B cell (primary cell): ENCODE measurements around the gene CCDC38. TPM values are rescaled to one million over a fixed set of nuclear protein-coding genes. Genes with fewer than 3 reads are reported as not detected.

Experiments
- ATAC-seq: fragments of 200-7000 bp; cut with Tn5 transposase; one replicate; pipeline ENCODE4 v1.10.0; 2021; ENCODE audit warnings: low read depth, mild to moderate bottlenecking, moderate number of reproducible peaks, moderate library complexity
- CTCF ChIA-PET: fragments of 350-600 bp; sonication (Branson Sonifier 250); formaldehyde crosslinking; loops from one replicate; lab custom pipeline; 2021; ENCODE audit warnings: antibody characterized with exemption, inconsistent platforms; lab: Charles Lee
- POLR2A ChIA-PET: fragments of 350-600 bp; sonication (Branson Sonifier 250); formaldehyde crosslinking; loops from one replicate; lab custom pipeline; 2021; ENCODE audit warnings: antibody characterized with exemption; lab: Charles Lee
- DNase-seq: peaks from one replicate; pipeline ENCODE4 v3.0.0; 2013
- H2AFZ ChIP-seq: 2 replicates; pipeline ENCODE4 v1.6.1; 2012; ENCODE audit warnings: mild to moderate bottlenecking, low read depth, low read length; ENCODE audit not compliant: insufficient read depth, poor library complexity, severe bottlenecking
- H3K27ac ChIP-seq, 2 donors: 1 replicate in 1 of 2; 2 replicates in 1 of 2; pipeline ENCODE4 v1.5.1; 2012 to 2013; ENCODE audit warnings: low read length in 2 of 2, mild to moderate bottlenecking in 2 of 2, moderate library complexity in 1 of 2
- H3K27me3 ChIP-seq, 4 experiments: fragments of 200-600 bp in 1 of 4; sonication (generic) in 1 of 4; replicated peaks in 1 of 4; 1 replicate in 2 of 4; 2 replicates in 2 of 4; pipeline versions ENCODE4 v1.6.1 to v1.7.0; 2013 to 2016; ENCODE audit warnings: low read length in 3 of 4, mild to moderate bottlenecking in 2 of 4, mixed read lengths in 1 of 4, moderate library complexity in 1 of 4; ENCODE audit not compliant: insufficient read depth in 4 of 4, control insufficient read depth in 3 of 4; ENCODE audit errors: control extremely low read depth in 1 of 4
- H3K36me3 ChIP-seq, 2 experiments: replicated peaks in 1 of 2; 1 replicate in 1 of 2; 2 replicates in 1 of 2; pipeline versions ENCODE4 v1.6.1 to v1.7.1; 2013; ENCODE audit warnings: low read length in 1 of 2; ENCODE audit not compliant: insufficient read depth in 2 of 2, control insufficient read depth in 1 of 2; ENCODE audit errors: control extremely low read depth in 1 of 2, extremely low read depth in 1 of 2
- H3K4me1 ChIP-seq, 2 donors: fragments of 200-600 bp in 1 of 2; sonication (generic) in 1 of 2; 1 replicate in 1 of 2; 2 replicates in 1 of 2; pipeline versions ENCODE4 v1.5.1 to v1.6.1; 2013 to 2017; ENCODE audit warnings: low read length in 2 of 2; ENCODE audit not compliant: control insufficient read depth in 2 of 2, insufficient read depth in 2 of 2
- H3K4me2 ChIP-seq: replicated peaks from 2 replicates; pipeline ENCODE3; 2012; ENCODE audit warnings: mild to moderate bottlenecking, low read depth, low read length; ENCODE audit not compliant: poor library complexity, severe bottlenecking
- H3K4me3 ChIP-seq, 5 experiments: fragments of 200-600 bp in 1 of 5; sonication (generic) in 1 of 5; 1 replicate in 3 of 5; 2 replicates in 2 of 5; pipeline versions ENCODE4 v1.5.1 to v1.7.0; 2011 to 2016; ENCODE audit warnings: low read length in 4 of 5, mild to moderate bottlenecking in 4 of 5, low read depth in 2 of 5, control low read depth in 1 of 5, moderate library complexity in 1 of 5; ENCODE audit not compliant: insufficient read depth in 1 of 5; ENCODE audit errors: control extremely low read depth in 1 of 5, extremely low read depth in 1 of 5
- H3K79me2 ChIP-seq: fragments of 200-600 bp; sonication (generic); one replicate; pipeline ENCODE4 v1.6.0; 2016; ENCODE audit warnings: low read length; ENCODE audit not compliant: control insufficient read depth, insufficient read depth
- H3K9ac ChIP-seq: fragments of 200-600 bp; sonication (generic); 2 replicates; pipeline ENCODE4 v1.6.1; 2017; ENCODE audit warnings: mild to moderate bottlenecking, low read length, moderate library complexity
- H3K9me3 ChIP-seq, 3 donors: one replicate each; pipeline versions ENCODE4 v1.6.1 to v1.7.1; 2013; ENCODE audit warnings: low read length in 2 of 3; ENCODE audit not compliant: control insufficient read depth in 2 of 3, insufficient read depth in 1 of 3; ENCODE audit errors: control extremely low read depth in 1 of 3
- H4K20me1 ChIP-seq: 2 replicates; pipeline ENCODE4 v1.6.0; 2012; ENCODE audit warnings: mild to moderate bottlenecking, low read length; ENCODE audit not compliant: insufficient read depth, control insufficient read depth, poor library complexity, severe bottlenecking
- H3K27ac Mint-ChIP-seq: one replicate; pipeline ENCODE4 v1.8.0; 2021; ENCODE audit warnings: mixed read lengths
- H3K27me3 Mint-ChIP-seq: one replicate; pipeline ENCODE4 v1.8.0; 2021; ENCODE audit warnings: mixed read lengths
- H3K4me1 Mint-ChIP-seq: one replicate; pipeline ENCODE4 v1.8.0; 2021; ENCODE audit warnings: mixed read lengths
- H3K4me3 Mint-ChIP-seq: one replicate; pipeline ENCODE4 v1.8.0; 2021; ENCODE audit warnings: mixed read lengths
- H3K9me3 Mint-ChIP-seq: one replicate; pipeline ENCODE4 v1.8.0; 2022; ENCODE audit warnings: mixed read lengths; ENCODE audit not compliant: insufficient read depth
- EZH2 ChIP-seq: IDR thresholded peaks from 2 replicates; pipeline ENCODE4 v1.6.1; 2012; ENCODE audit warnings: borderline replicate concordance, low read depth, mild to moderate bottlenecking, moderate library complexity, low read length; ENCODE audit not compliant: insufficient read depth, poor library complexity, severe bottlenecking
- WGBS: methylation state at CpG from one replicate; pipeline ENCODE4 v1.1.5; 2013; ENCODE audit warnings: missing lambda C conversion rate; ENCODE audit not compliant: insufficient coverage; 5-methylcytosine and 5-hydroxymethylcytosine counted together
- intact Hi-C: fragments of 100-400 bp; cut with micrococcal nuclease; formaldehyde crosslinking; loops from one replicate; pipeline ENCODE4 v1.10.0; 2022
- polyA plus RNA-seq: library from polyadenylated mRNA; depleted of rRNA; stranded (reverse); fragments of >200 nt; gene quantifications from 2 replicates; pipeline ENCODE4 v1.2.3, GENCODE V29; 2012
- total RNA-seq, 2 donors: library from RNA; stranded (reverse); fragments of 120-200 nt in 1 of 2; gene quantifications; 1 replicate in 1 of 2; 2 replicates in 1 of 2; pipeline versions ENCODE4 v1.2.3 to v1.2.4, GENCODE V29; 2013 to 2022
- TF ChIP-seq, protein P1 (sequence below): fragments of 200-600 bp; IDR thresholded peaks from one replicate; pipeline ENCODE4 v1.8.0; 2022; ENCODE audit warnings: antibody characterized with exemption, mild to moderate bottlenecking

Gene CCDC38
- total and polyA plus RNA-seq, 2 donors (not counting 1 experiment from before 2014, with no cell fraction given): 1.3 TPM; not detected in 1

DNA sequence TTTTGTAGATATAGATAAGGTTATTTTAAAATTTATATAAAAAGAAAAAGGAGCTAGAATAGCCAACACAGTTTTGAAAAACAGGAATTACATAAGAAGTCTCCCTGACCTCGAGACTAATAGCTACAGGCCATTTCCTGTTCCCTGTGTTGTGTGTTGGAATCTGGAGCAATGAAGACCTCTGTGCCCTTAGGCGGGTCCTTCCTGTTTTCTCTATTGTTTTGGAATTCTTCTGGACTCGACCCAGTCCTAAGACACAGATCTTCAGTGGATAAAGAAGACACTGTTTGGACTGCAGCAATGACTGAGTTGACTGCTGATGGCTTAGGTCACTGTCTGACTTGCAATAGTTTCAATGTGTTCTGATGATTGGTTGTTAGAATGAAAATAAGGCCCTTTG, 57.4 kb downstream of the CCDC38 start:
- Histone ChIP-seq H3K4me3 (no peak overlapping the region), H3K36me3 (no peaks in the 10 kb centered on the region), H3K79me2 (no peaks in the 10 kb centered on the region), H3K4me1 (no peaks in the 10 kb centered on the region), H4K20me1 (no peaks in the 10 kb centered on the region), H3K9ac (no peak overlapping the region), H3K27ac (no peak overlapping the region), H3K9me3 (peaks cover 0 to 4% (median 2%) of the 10 kb centered on the region in 3 donors), H3K4me2 (no peak overlapping the region), H2AFZ (no peak overlapping the region), H3K27me3 (peaks cover 0 to 3% (median 0%) of the 10 kb centered on the region in 4 experiments)
- ATAC-seq (no peak), DNase-seq (no peak)
- TF ChIP-seq EZH2: no peak
- TF ChIP-seq, protein P1, sequence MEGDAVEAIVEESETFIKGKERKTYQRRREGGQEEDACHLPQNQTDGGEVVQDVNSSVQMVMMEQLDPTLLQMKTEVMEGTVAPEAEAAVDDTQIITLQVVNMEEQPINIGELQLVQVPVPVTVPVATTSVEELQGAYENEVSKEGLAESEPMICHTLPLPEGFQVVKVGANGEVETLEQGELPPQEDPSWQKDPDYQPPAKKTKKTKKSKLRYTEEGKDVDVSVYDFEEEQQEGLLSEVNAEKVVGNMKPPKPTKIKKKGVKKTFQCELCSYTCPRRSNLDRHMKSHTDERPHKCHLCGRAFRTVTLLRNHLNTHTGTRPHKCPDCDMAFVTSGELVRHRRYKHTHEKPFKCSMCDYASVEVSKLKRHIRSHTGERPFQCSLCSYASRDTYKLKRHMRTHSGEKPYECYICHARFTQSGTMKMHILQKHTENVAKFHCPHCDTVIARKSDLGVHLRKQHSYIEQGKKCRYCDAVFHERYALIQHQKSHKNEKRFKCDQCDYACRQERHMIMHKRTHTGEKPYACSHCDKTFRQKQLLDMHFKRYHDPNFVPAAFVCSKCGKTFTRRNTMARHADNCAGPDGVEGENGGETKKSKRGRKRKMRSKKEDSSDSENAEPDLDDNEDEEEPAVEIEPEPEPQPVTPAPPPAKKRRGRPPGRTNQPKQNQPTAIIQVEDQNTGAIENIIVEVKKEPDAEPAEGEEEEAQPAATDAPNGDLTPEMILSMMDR: no peak
- ChIA-PET POLR2A (no interaction called here), CTCF (no interaction called here)
- Mint-ChIP-seq H3K4me1 (no peaks in the 10 kb centered on the region), H3K27me3 (no peaks in the 10 kb centered on the region), H3K9me3 (no peaks in the 10 kb centered on the region), H3K4me3 (no peak overlapping the region), H3K27ac (no peak overlapping the region)
- WGBS: 88% methylated on average over 2 of the region's 3 CpGs
- intact Hi-C loops: no loop called here

DNA sequence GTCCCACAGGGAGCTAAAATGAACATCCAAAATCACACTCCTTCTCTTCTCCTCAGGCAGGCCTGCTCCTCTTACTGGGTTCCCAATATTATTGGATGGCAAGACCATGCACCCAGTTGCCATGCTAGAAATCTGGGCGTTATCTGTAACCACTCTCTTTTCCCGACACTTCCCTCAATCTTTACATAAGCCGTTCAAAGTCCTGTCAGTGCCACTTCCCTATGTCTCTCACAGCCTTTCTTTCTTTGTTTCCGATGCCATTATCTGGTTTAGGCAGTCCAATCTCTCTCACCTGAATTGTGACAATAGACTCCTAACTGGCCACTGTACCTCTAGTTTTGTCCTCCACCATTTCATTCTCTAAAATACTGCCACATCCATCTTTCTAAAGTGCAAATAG, 59.5 kb downstream of the CCDC38 start:
- H3K9ac ChIP-seq: no peak overlapping the region
- no peaks in the 10 kb centered on the region for H3K36me3 ChIP-seq
- WGBS: 97% methylated on average over 4 of the region's 4 CpGs
- H3K27me3 Mint-ChIP-seq: no peaks in the 10 kb centered on the region
- H3K4me1 Mint-ChIP-seq: no peaks in the 10 kb centered on the region
- H2AFZ ChIP-seq: no peak overlapping the region
- H3K4me3 Mint-ChIP-seq: no peak overlapping the region
- H3K27ac Mint-ChIP-seq: no peak overlapping the region
- no peak overlapping the region for H3K27ac ChIP-seq
- peaks cover 0 to 3% (median 0%) of the 10 kb centered on the region in 4 experiments for H3K27me3 ChIP-seq
- intact Hi-C loops: no loop called here
- H3K4me2 ChIP-seq: no peak overlapping the region
- TF ChIP-seq, protein P1: no peak
- no peak for TF ChIP-seq EZH2
- ATAC-seq: no peak
- H3K4me3 ChIP-seq: no peak overlapping the region
- peaks cover 0 to 4% (median 2%) of the 10 kb centered on the region in 3 donors for H3K9me3 ChIP-seq
- no peaks in the 10 kb centered on the region for H3K9me3 Mint-ChIP-seq
- H3K4me1 ChIP-seq: no peaks in the 10 kb centered on the region
- CTCF ChIA-PET: no interaction called here
- H3K79me2 ChIP-seq: no peaks in the 10 kb centered on the region
- POLR2A ChIA-PET: no interaction called here
- H4K20me1 ChIP-seq: no peaks in the 10 kb centered on the region
- no peak for DNase-seq
